K562 (cell line): ENCODE data around the gene HOXB13. TPM values are rescaled to one million over a fixed set of nuclear protein-coding genes. Genes with fewer than 3 reads are reported as not detected.

Experiments used
- ATAC-seq: fragments of 200-7000 bp; cut with Tn5 transposase; 3 replicates; pipeline ENCODE4 v1.9.1; 2020; ENCODE audit warnings: moderate library complexity
- BruUV-seq: library from RNA; stranded (reverse); fragments of 400-500 nt; replicated peaks from 2 replicates; lab custom pipeline; 2021; lab: Mats Ljungman, UMichigan
- CTCF ChIA-PET: fragments of 300-600 bp; formaldehyde crosslinking; extraction: SDS; loops from one replicate; lab custom pipeline; 2021; ENCODE audit warnings: low intra/inter-chr PET ratio; lab: Yijun Ruan, JAX
- POLR2A ChIA-PET: fragments of 300-600, 350-650 bp; sonication (Branson Sonifier 250); formaldehyde crosslinking; extraction: SDS; loops from one replicate; lab custom pipeline; 2021; ENCODE audit warnings: antibody characterized with exemption, inconsistent platforms; lab: Yijun Ruan, JAX
- DNase-seq, 4 experiments: peaks; one replicate each; pipeline versions ENCODE4 v3.0.0 to v3.0.0-alpha.2; 2011 to 2018; ENCODE audit warnings: low spot score in 3 of 4, mixed read lengths in 3 of 4; ENCODE audit errors: extremely low read depth in 1 of 4
- FAIRE-seq: peaks from 2 replicates; lab custom pipeline; 2011; peaks lifted over from hg19 to GRCh38; lab: Jason Lieb, UNC
- H2AFZ ChIP-seq: 2 replicates; pipeline ENCODE4 v1.6.0; 2011; ENCODE audit warnings: low read depth, low read length, control low read depth, inconsistent platforms
- H3K27ac ChIP-seq: fragments of 200-600 bp; 3 replicates; pipeline ENCODE4 v1.8.0; 2011; ENCODE audit warnings: low read depth, mild to moderate bottlenecking, control low read depth, inconsistent platforms, low read length, moderate library complexity, mixed read lengths; ENCODE audit errors: extremely low read depth
- H3K27me3 ChIP-seq, 2 experiments: fragments of 300-600 bp in 1 of 2; 2 replicates in 1 of 2; 3 replicates in 1 of 2; pipeline versions ENCODE4 v1.6.0 to v1.8.0; 2011; ENCODE audit warnings: inconsistent platforms in 2 of 2, low read length in 2 of 2, mild to moderate bottlenecking in 1 of 2, mixed read lengths in 1 of 2, moderate library complexity in 1 of 2; ENCODE audit not compliant: control insufficient read depth in 2 of 2, insufficient read depth in 2 of 2
- H3K36me3 ChIP-seq: fragments of 300-600 bp; 3 replicates; pipeline ENCODE4 v1.8.0; 2011; ENCODE audit warnings: mild to moderate bottlenecking, low read length, inconsistent platforms; ENCODE audit not compliant: control insufficient read depth, insufficient read depth
- H3K4me1 ChIP-seq, 2 experiments: fragments of 200-600 bp in 1 of 2; replicated peaks in 1 of 2; 2 replicates in 1 of 2; 3 replicates in 1 of 2; pipeline versions ENCODE4 v1.5.1 to v1.8.0; 2011; ENCODE audit warnings: inconsistent platforms in 2 of 2, low read length in 2 of 2, mild to moderate bottlenecking in 1 of 2, mixed read lengths in 1 of 2, moderate library complexity in 1 of 2; ENCODE audit not compliant: control insufficient read depth in 2 of 2, insufficient read depth in 2 of 2
- H3K4me2 ChIP-seq: 2 replicates; pipeline ENCODE4 v1.6.1; 2011; ENCODE audit warnings: low read length, control low read depth, inconsistent platforms, mixed read lengths; ENCODE audit not compliant: insufficient read depth
- H3K4me3 ChIP-seq: fragments of 200-600 bp; sonication (generic), shearing (Covaris generic); 2 replicates; pipeline ENCODE4 v1.5.1; 2016; ENCODE audit warnings: control low read depth, inconsistent platforms
- H3K79me2 ChIP-seq: fragments of 200-600 bp; 3 replicates; pipeline ENCODE4 v1.8.0; 2011; ENCODE audit warnings: low read length, inconsistent platforms; ENCODE audit not compliant: control insufficient read depth, insufficient read depth
- H3K9ac ChIP-seq, 2 experiments: 2 replicates each; pipeline versions ENCODE4 v1.6.0 to v1.6.1; 2011; ENCODE audit warnings: low read depth in 2 of 2, low read length in 2 of 2, control low read depth in 1 of 2, inconsistent platforms in 1 of 2, mild to moderate bottlenecking in 1 of 2, mixed read lengths in 1 of 2; ENCODE audit not compliant: insufficient read depth in 1 of 2
- H3K9me1 ChIP-seq: one replicate; pipeline ENCODE4 v1.6.0; 2011; ENCODE audit warnings: inconsistent platforms, mild to moderate bottlenecking, low read length, moderate library complexity; ENCODE audit not compliant: control insufficient read depth, insufficient read depth
- H3K9me3 ChIP-seq: replicated peaks from 2 replicates; pipeline ENCODE4 v1.5.1; 2011; ENCODE audit warnings: low read depth, low read length, inconsistent platforms; ENCODE audit not compliant: control insufficient read depth, insufficient read depth
- H4K20me1 ChIP-seq: replicated peaks from 2 replicates; pipeline ENCODE4 v1.6.1; 2011; ENCODE audit warnings: low read length, inconsistent platforms, mixed read lengths; ENCODE audit not compliant: control insufficient read depth, insufficient read depth
- CBX2 ChIP-seq: fragments of 200-600 bp; sonication (generic); IDR thresholded peaks from one replicate; pipeline ENCODE4 v1.6.1; 2012; ENCODE audit warnings: mild to moderate bottlenecking, low read length, inconsistent platforms; ENCODE audit not compliant: insufficient read depth, poor library complexity, severe bottlenecking
- EZH2 ChIP-seq: IDR thresholded peaks from 2 replicates; pipeline ENCODE4 v1.6.1; 2012; ENCODE audit warnings: low read depth, mild to moderate bottlenecking, inconsistent platforms, low read length, borderline replicate concordance
- NRF1 ChIP-seq, 2 experiments: fragments of 450-650 bp; IDR thresholded peaks in 1 of 2; conservative IDR thresholded peaks in 1 of 2; 2 replicates each; pipeline ENCODE4 v1.6.1; 2014; ENCODE audit warnings: mild to moderate bottlenecking in 2 of 2
- ZFP30 ChIP-seq: fragments of 250-450 bp; sonication (Bioruptor Pico); IDR thresholded peaks from 2 replicates; pipeline ENCODE4 v1.8.0; 2022; ENCODE audit warnings: moderate library complexity, mild to moderate bottlenecking, inconsistent platforms, borderline replicate concordance
- ZFP36 ChIP-seq: fragments of 150-350 bp; IDR thresholded peaks from 2 replicates; pipeline ENCODE4 v1.6.1; 2018; ENCODE audit warnings: low read length, low read depth; ENCODE audit not compliant: partially characterized antibody
- ZNF121 ChIP-seq: sonication (generic); formaldehyde crosslinking; conservative IDR thresholded peaks from 2 replicates; pipeline ENCODE4 v1.8.0; 2022; ENCODE audit warnings: missing genetic modification reagents
- ZNF395 ChIP-seq: fragments of 200-800 bp; sonication (Bioruptor generic); IDR thresholded peaks from 2 replicates; pipeline ENCODE4 v1.6.1; 2017; ENCODE audit warnings: missing genetic modification characterization, missing compliant biosample characterization
- WGBS: fragments of 100-300 bp; shearing (Covaris generic); methylation state at CpG from one replicate; pipeline ENCODE4 v1.1.6; 2016; ENCODE audit warnings: low coverage, mixed read lengths; ENCODE audit not compliant: insufficient coverage; ENCODE audit errors: missing lambda C conversion rate; 5-methylcytosine and 5-hydroxymethylcytosine counted together
- in situ Hi-C: fragments of 300-500 bp; cut with MboI; formaldehyde crosslinking; loops from 4 replicates; pipeline ENCODE4 v1.15.0; 2018; ENCODE audit warnings: inconsistent platforms, mixed read lengths
- intact Hi-C: fragments of 100-400 bp; cut with micrococcal nuclease; formaldehyde crosslinking; loops from 2 replicates; pipeline ENCODE4 v1.14.2; 2022
- polyA plus RNA-seq, 8 experiments: library from polyadenylated mRNA; depleted of rRNA in 4 of 8; stranded (reverse) in 5 of 8; unstranded in 3 of 8; fragments of >200 nt; fragmentation: Nextera tagmentation in 2 of 8; fragmentation: Illumina TruSeq in 1 of 8; extraction: Ambion mirVana in 2 of 8; extraction: Trizol in 1 of 8; gene quantifications; 2 replicates each; pipeline versions ENCODE4 v1.2.1 to v1.2.3, GENCODE V29; 2011 to 2014; ENCODE audit warnings: inconsistent platforms in 1 of 8, missing spikeins in 1 of 8
- total RNA-seq, 7 experiments: library from RNA; depleted of rRNA in 6 of 7; stranded (reverse); fragments of >200 nt in 6 of 7; fragmentation: Illumina TruSeq in 2 of 7; extraction: Trizol in 2 of 7; gene quantifications; 2 replicates each; pipeline versions ENCODE4 v1.2.1 to v1.2.3, GENCODE V29; 2011 to 2021; ENCODE audit warnings: low replicate concordance in 1 of 7

Gene HOXB13
- total and polyA plus RNA-seq, 9 of the 15 experiments (the other 6 are each of a cell fraction or from before 2014, with no cell fraction given) = not detected

GRCh38 chr17:48749621-48750553, 21.3 kb upstream of the HOXB13 start:
- Histone ChIP-seq H3K9me3 (no peaks in the 10 kb centered on the region), H3K9ac (no peak overlapping the region), H3K4me1 (peaks cover 0 to 16% of the 10 kb centered on the region in 2 experiments; a peak in 1 of 5 replicates), H3K79me2 (no peaks in the 10 kb centered on the region), H3K27me3 (peaks cover 82 to 89% of the 10 kb centered on the region in 2 experiments), H4K20me1 (peaks cover 13% of the 10 kb centered on the region; the same call in 1 of the 2 replicates), H3K27ac (no peak overlapping the region), H3K9me1 (no peaks in the 10 kb centered on the region), H3K4me2 (no peak overlapping the region), H2AFZ (no peak overlapping the region), H3K4me3 (no peak overlapping the region), H3K36me3 (no peaks in the 10 kb centered on the region)
- in situ Hi-C loops (no loop called here), intact Hi-C loops (no loop called here)
- ChIA-PET POLR2A (interaction anchor here (0.5 to 1.8 kb wide), 4 partner anchors 11 to 1028 kb away, joined by 3 to 10 read pairs (median 4); partner anchors contain the start of gene HOXB13), CTCF (no interaction called here)
- WGBS = 2% methylated on average over 32 of the region's 32 CpGs
- DNase-seq (no peak), FAIRE-seq (no peak), ATAC-seq (peak; percentile 38; the same call in 2 of the 3 replicates)
- no TSS peak for BruUV-seq
- TF ChIP-seq NRF1 (conservative IDR thresholded peaks at IDR 0.05 in 1 of 2, IDR thresholded peaks at IDR 0.05 in 1 of 2) = peak; percentile 57 to 66
- peak; percentile 10 for TF ChIP-seq CBX2
- no peak for TF ChIP-seq ZNF395
- TF ChIP-seq ZFP36 = peak; percentile 14
- peak; percentile 93 for TF ChIP-seq EZH2
- TF ChIP-seq ZNF121 (CRISPR knock-in tag) = no peak
- TF ChIP-seq ZFP30 (CRISPR knock-in tag) = no peak
- TF ChIP-seq, all 486 proteins: peak for 4
